ENCODE results near the gene PCDHB1. TPM values are rescaled to one million over a fixed set of nuclear protein-coding genes. Genes with fewer than 3 reads are reported as not detected.

Gene PCDHB1
- total and polyA plus RNA-seq, 4 donors = 0.01 to 0.28 (median 0.08) TPM

- ATAC-seq (ENCODE audit: insufficient read depth, low FRiP score) = no peak
- peak overlapping the region in 1 of 2 donors; percentile 14 for H3K27ac ChIP-seq (ENCODE audit: low read depth in 1 of 2, low read length in 1 of 2)
- 47 to 55% methylated on average over 3 of the region's 3 CpGs for WGBS, 2 donors
- H3K9ac ChIP-seq (ENCODE audit: insufficient read depth in 1 of 2, low read length in 2 of 2) = no peak overlapping the region
- no peaks in the 10 kb centered on the region for H3K36me3 ChIP-seq (ENCODE audit: control insufficient read depth in 4 of 4, insufficient read depth in 4 of 4, low read length in 4 of 4)
- TF ChIP-seq CTCF (IDR thresholded peaks at IDR 0.05; ENCODE audit: control extremely low read depth, extremely low read depth) = no peak
- H3K27me3 ChIP-seq (ENCODE audit: control insufficient read depth in 3 of 3, insufficient read depth in 3 of 3, low read length in 2 of 3) = no peaks in the 10 kb centered on the region
- no peak for DNase-seq
- H3K9me3 ChIP-seq (ENCODE audit: control insufficient read depth in 4 of 4, insufficient read depth in 3 of 4, low read length in 3 of 4) = no peaks in the 10 kb centered on the region
- peaks cover 0 to 9% (median 0%) of the 10 kb centered on the region in 5 donors for H3K4me1 ChIP-seq (ENCODE audit: control insufficient read depth in 5 of 5, insufficient read depth in 5 of 5, low read length in 5 of 5)
- no peak overlapping the region for H3K4me3 ChIP-seq
Observed at GRCh38 chr5:141002605-141002965, 48.6 kb upstream of the PCDHB1 start.

- H3K9me3 ChIP-seq (ENCODE audit: control insufficient read depth in 4 of 4, insufficient read depth in 3 of 4, low read length in 3 of 4) = no peaks in the 10 kb centered on the region
- H3K9ac ChIP-seq (ENCODE audit: insufficient read depth in 1 of 2, low read length in 2 of 2) = no peak overlapping the region
- TF ChIP-seq CTCF (IDR thresholded peaks at IDR 0.05; ENCODE audit: control extremely low read depth, extremely low read depth) = no peak
- ATAC-seq (ENCODE audit: insufficient read depth, low FRiP score) (no peak), DNase-seq (no peak)
- H3K27ac ChIP-seq (ENCODE audit: low read depth in 1 of 2, low read length in 1 of 2) = peak overlapping the region in 1 of 2 donors; percentile 40
- no peak overlapping the region for H3K4me3 ChIP-seq
- no peaks in the 10 kb centered on the region for H3K36me3 ChIP-seq (ENCODE audit: control insufficient read depth in 4 of 4, insufficient read depth in 4 of 4, low read length in 4 of 4)
- H3K4me1 ChIP-seq (ENCODE audit: control insufficient read depth in 5 of 5, insufficient read depth in 5 of 5, low read length in 5 of 5) = peaks cover 0 to 9% (median 0%) of the 10 kb centered on the region in 5 donors
- H3K27me3 ChIP-seq (ENCODE audit: control insufficient read depth in 3 of 3, insufficient read depth in 3 of 3, low read length in 2 of 3) = no peaks in the 10 kb centered on the region
- WGBS, 2 donors = 69 to 82% methylated on average over 3 of the region's 3 CpGs
Observed at GRCh38 chr5:141003031-141003430, 48.1 kb upstream of the PCDHB1 start.

GRCh38 chr5:141003791-141004611 is 47.2 kb upstream of the PCDHB1 start:
- Histone ChIP-seq H3K27me3 (ENCODE audit: control insufficient read depth in 3 of 3, insufficient read depth in 3 of 3, low read length in 2 of 3) (no peaks in the 10 kb centered on the region), H3K27ac (ENCODE audit: low read depth in 1 of 2, low read length in 1 of 2) (peak overlapping the region in 1 of 2 donors; percentile 68), H3K4me3 (no peak overlapping the region), H3K9ac (ENCODE audit: insufficient read depth in 1 of 2, low read length in 2 of 2) (no peak overlapping the region), H3K4me1 (ENCODE audit: control insufficient read depth in 5 of 5, insufficient read depth in 5 of 5, low read length in 5 of 5) (peaks cover 0 to 9% (median 0%) of the 10 kb centered on the region in 5 donors), H3K9me3 (ENCODE audit: control insufficient read depth in 4 of 4, insufficient read depth in 3 of 4, low read length in 3 of 4) (no peaks in the 10 kb centered on the region), H3K36me3 (ENCODE audit: control insufficient read depth in 4 of 4, insufficient read depth in 4 of 4, low read length in 4 of 4) (no peaks in the 10 kb centered on the region)
- DNase-seq (peak in 1 of 3 donors; percentile 17), ATAC-seq (ENCODE audit: insufficient read depth, low FRiP score) (peak; percentile 83)
- no peak for TF ChIP-seq CTCF (IDR thresholded peaks at IDR 0.05; ENCODE audit: control extremely low read depth, extremely low read depth)
- 31 to 32% methylated on average over 4 of the region's 4 CpGs for WGBS, 2 donors

Data from lung (tissue), 12 donors.